Fibroblast of pulmonary artery (primary cell): Measurements from ENCODE around the gene OR4E2.

Experiments
- DNase-seq: peaks from one replicate; pipeline ENCODE4 v3.0.0-alpha.2; 2010; ENCODE audit warnings: low read depth
- H3K4me3 ChIP-seq: replicated peaks from 2 replicates; pipeline ENCODE4 v1.5.1; 2011; ENCODE audit warnings: low read depth, mild to moderate bottlenecking, control low read depth, low read length, moderate library complexity
- TF ChIP-seq, protein P1 (sequence below): IDR thresholded peaks from 2 replicates; pipeline ENCODE4 v1.5.1; 2011; ENCODE audit warnings: mild to moderate bottlenecking, control low read depth, low read length, inconsistent platforms; ENCODE audit errors: missing control alignments

The OR4E2 gene

DNA sequence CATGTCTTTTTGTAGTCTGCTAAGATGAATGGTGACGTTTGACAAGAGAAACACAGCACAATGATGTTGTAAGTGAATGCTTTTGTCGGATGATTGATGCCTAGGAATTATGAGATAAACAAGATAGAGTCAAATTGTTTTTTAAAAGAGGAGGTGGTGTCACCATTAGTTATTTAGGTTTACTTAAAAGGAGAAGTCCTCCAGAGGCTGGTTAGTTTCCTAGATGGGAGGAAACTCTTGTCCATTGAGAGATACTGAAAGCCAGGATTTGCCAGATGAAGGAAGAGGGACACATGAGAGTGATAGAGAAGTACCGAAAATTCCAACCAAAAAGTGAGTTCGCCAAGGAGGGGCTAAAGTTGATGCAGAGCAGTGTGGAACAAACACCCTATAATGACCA, 18.8 kb upstream of the OR4E2 start, which contains the start of gene OR10G2:
TSS of gene OR10G2 (minus strand) at position 101 of the 400 bp plus-strand sequence. CDS start at position 3, 98 bp downstream.
- no peak for DNase-seq
- TF ChIP-seq, protein P1, sequence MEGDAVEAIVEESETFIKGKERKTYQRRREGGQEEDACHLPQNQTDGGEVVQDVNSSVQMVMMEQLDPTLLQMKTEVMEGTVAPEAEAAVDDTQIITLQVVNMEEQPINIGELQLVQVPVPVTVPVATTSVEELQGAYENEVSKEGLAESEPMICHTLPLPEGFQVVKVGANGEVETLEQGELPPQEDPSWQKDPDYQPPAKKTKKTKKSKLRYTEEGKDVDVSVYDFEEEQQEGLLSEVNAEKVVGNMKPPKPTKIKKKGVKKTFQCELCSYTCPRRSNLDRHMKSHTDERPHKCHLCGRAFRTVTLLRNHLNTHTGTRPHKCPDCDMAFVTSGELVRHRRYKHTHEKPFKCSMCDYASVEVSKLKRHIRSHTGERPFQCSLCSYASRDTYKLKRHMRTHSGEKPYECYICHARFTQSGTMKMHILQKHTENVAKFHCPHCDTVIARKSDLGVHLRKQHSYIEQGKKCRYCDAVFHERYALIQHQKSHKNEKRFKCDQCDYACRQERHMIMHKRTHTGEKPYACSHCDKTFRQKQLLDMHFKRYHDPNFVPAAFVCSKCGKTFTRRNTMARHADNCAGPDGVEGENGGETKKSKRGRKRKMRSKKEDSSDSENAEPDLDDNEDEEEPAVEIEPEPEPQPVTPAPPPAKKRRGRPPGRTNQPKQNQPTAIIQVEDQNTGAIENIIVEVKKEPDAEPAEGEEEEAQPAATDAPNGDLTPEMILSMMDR = no peak
- H3K4me3 ChIP-seq = no peak within 1 kb of the TSS

DNA sequence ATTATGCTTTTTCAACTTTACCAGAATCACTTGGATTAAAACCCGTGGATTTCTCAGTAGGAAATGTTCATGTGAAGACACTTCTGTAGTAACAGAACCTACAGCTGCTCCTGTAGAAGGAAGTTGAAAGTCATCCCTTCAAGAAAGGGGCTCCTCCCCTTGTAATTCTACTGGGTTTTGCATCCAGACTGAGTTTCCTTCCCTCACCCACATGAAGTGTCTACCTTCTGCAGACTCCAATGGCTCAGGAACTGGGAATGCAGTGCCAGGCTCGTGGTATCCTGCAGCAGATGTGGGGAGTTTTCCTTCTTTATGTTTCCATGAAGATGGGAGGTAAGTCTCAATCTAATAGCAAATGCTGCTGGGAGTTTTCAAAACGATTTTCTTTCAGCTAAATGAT, 11.0 kb upstream of the OR4E2 start:
- DNase-seq = no peak
- no peak overlapping the region for H3K4me3 ChIP-seq
- TF ChIP-seq, protein P1 = no peak

GRCh38 chr14:21643407-21643806, 10.2 kb upstream of the OR4E2 start:
- no peak for DNase-seq
- TF ChIP-seq, protein P1 = no peak

GRCh38 chr14:21647380-21647779, 6.3 kb upstream of the OR4E2 start:
- peak; percentile 65 for DNase-seq
- H3K4me3 ChIP-seq = no peak overlapping the region
- TF ChIP-seq, protein P1 = no peak

More at GRCh38 chr14:21643407-21643806, 10.2 kb upstream of the OR4E2 start:
- H3K4me3 ChIP-seq = no peak overlapping the region

DNA sequence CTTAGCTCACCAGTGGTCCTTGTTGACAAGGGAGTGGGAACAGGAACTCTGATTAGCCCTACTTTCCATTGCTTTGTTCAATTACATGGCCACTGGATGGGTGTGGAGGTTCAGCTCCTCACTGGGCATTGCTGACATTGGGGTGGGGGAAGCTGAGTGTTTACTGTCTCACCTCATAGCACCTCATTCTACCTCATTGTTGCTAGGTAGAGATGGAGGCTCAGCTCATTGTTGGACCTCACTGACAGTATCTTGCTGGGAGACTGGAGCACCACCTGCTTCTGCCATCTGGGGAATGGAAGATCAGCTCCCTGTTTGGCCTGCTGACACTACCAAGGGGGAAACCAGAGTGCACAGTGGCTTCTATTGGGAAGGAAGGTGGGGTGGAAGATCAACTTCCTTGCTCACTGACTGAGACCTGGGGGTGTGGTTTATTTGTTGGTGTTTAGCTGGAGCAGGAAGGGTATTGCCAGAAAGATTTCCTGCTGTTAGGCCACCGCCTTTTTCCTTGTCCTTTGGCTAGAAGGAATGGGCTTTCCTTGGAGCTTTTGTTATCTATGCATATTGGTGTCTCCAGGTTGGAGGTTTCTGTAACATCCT, 1.3 kb upstream of the OR4E2 start:
- H3K4me3 ChIP-seq = no peak overlapping the region
- TF ChIP-seq, protein P1 = no peak
- DNase-seq = no peak

DNA sequence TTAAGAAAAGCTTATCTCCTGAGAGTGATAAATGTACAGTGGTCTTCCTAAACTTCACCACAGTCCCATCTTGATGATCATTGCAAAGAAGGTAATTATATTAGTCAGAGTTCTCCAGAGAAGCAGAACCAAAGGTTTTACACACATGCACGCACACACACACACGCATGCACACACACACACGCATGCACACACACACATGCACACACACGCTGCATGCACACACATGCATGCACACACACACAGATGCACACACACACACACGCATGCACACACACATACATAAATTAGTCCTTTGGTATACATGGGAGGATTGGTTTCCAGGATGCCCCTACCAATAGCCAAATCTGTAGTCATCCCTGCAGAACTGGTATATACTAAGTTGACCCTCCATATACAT, 580 bp downstream of the OR4E2 start:
- H3K4me3 ChIP-seq = no peak overlapping the region
- TF ChIP-seq, protein P1 = no peak
- DNase-seq = no peak

DNA sequence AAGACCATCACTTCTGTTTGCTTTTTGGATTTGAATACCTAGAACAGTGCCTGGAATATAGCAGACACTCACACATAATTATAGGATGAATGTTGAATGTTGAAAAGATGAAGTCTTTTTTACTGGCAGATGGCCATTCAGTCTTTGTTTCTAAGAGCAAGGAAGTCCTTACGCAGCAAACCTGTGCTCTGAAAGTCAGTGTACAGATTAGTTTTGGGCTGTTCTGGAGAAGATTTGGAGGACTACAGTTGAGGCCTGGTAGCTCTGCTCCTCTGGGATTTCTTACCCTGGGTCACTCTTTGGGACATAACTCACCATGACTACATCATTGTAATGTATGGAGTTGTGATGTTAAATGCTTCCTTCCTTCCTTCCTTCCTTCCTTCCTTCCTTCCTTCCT, 3.3 kb downstream of the OR4E2 start:
- TF ChIP-seq, protein P1 = no peak
- DNase-seq = no peak

More for the DNA sequence above, 3.3 kb downstream of the OR4E2 start:
- no peak overlapping the region for H3K4me3 ChIP-seq
